OCI-M1 (cell line): ENCODE measurements around the gene SIT1.

Experiments
- DNase-seq: peaks from one replicate; lab custom pipeline; 2025; lab: John Stamatoyannopoulos, UW

The SIT1 gene

DNA sequence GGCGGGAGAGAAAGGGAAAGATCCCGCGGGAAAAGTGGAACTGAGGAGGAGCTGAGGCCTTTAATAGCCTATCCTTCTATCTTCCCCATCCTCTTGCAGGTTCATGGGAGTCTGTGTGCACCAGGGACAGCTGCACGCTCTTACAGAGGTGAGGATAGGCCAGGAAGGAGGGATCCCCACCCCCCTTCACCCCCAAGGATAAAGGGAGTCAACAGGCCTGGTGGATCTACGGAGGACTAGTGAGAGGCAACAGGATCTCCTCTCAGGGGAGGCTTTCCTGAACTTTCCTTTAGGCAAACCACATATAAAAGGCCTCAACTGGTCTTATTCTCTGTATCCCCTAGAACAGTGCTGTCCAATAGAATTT is 44.6 kb downstream of the SIT1 start:
- DNase-seq, result peak; percentile 24

DNA sequence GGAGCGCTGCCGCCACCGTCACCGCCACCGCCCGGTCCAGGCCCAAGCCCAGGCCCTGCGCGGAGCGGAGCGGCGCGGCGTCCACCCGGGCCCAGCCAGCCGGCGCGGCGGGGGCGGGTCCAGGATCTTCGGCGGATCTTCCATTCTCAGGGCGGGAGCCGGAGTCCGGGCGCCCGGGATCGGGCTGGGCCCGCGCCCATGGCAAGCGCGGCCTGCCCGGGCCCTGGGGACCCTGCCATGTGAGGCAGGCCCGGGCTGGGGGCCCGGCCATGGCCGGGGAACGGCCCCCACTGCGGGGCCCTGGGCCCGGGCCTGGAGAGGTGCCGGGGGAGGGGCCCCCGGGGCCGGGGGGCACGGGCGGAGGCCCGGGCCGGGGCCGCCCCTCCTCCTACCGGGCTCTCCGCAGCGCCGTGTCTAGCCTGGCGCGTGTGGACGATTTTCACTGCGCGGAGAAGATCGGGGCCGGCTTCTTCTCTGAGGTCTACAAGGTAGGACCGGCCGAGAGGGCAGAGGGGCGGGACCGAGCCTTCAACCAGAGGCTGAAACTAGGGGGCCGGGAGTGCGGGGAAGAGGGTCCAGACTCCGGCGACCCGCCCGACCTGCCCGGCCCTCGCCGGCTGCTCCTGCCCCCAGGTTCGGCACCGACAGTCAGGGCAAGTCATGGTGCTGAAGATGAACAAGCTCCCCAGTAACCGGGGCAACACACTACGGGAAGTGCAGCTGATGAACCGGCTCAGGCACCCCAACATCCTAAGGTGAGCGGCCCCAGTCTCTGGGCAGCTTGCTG is 45.2 kb downstream of the SIT1 start:
- peak; percentile 54 for DNase-seq

- DNase-seq, result peak; percentile 76
These were observed 46.0 kb downstream of the SIT1 start, which contains the start of gene TESK1 for GRCh38 chr9:35604578-35605350. Gene TESK1 (plus strand): TSS chr9:35605262. CDS start chr9:35605620, 358 bp downstream.

DNA sequence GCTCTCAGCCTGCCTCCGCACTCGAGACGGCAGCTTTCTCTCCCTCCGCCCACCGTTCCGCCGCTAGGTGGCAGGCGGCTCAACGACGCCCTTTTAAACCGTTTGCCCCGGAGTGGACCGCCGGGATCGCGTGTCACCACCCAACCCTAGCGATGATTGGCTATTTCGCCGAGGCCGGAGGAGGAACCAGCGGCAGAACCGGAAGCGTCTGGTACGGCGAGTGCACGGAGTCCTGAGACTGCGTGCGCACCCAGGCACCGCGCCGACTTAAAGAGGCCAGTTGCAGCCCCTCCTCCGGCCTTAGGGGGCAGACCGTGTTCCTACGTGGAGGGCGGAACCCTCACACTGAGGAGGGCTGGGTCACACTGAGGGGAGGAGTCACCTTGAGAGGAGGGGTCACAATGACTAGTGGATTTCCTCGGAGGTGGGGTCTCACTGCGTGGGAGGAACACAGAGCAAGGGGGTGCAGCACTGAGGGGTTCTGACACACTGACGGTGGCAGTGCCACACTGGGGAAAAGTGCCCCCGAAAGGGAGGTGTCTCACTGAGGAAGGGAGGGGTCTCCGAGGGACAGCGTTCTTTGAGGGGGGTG is 46.6 kb downstream of the SIT1 start:
- DNase-seq, result peak; percentile 99

- DNase-seq, result no peak
These were observed 47.2 kb downstream of the SIT1 start for GRCh38 chr9:35603506-35603985.

- no peak for DNase-seq
These were observed 50.7 kb downstream of the SIT1 start for GRCh38 chr9:35599763-35600604.
